Keratinocyte (primary cell): Measurements from ENCODE around the gene ZNF506.

ENCODE experiments used
- EZH2 ChIP-seq: IDR thresholded peaks from one replicate; pipeline ENCODE4 v1.6.1; 2012; ENCODE audit warnings: inconsistent platforms, mild to moderate bottlenecking, low read length, moderate library complexity
- TF ChIP-seq, protein P1 (sequence below), 3 experiments: IDR thresholded peaks in 1 of 3; conservative IDR thresholded peaks in 1 of 3; optimal IDR thresholded peaks in 1 of 3; 2 replicates in 2 of 3; 3 replicates in 1 of 3; pipeline versions ENCODE3 to v1.5.1; 2011; ENCODE audit warnings: low read length in 3 of 3, mild to moderate bottlenecking in 3 of 3, moderate library complexity in 2 of 3, control low read depth in 1 of 3, inconsistent platforms in 1 of 3; ENCODE audit not compliant: insufficient read depth in 2 of 3; ENCODE audit errors: extremely low read depth in 1 of 3

DNA sequence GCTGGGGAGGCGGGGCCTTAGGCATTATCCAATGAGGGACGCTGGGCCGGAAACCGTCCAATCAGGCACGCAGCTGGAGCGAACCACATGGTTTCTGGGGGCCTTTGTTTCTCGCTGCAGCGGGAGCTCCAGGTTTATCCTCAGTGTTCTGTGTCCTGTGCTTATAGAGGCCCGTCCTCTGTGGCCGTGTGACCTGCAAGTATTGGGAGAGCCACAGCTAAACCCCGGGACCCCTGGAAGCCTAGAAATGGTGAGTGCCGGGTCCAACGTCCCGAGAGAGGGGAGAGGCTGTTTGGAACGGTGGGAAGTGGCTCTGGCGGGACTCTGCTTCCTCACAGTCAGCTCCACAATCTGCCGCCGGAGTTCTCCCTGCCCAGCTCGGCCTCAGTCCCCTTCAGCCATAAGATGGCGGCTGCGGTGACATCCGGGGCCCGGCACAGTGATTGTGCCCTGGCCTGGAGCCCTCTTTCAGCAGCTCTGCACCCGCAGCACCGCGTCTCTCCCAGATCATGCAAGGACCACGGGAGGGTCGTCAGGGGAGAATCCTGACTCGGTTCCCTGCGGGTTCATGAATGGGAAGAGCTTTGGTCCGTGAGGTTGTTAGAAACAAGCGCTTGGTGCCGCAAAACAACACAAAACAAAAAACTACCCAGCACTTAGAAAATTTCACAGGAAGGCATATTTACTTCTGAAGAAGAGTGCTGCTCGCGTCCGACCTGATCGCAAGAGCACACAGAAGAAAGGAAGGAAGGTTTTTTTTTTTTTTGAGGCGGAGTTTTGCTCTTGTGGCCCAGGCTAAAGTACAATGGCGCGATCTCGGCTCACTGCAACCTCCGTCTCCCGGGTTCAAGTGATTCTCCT lies 44.4 kb upstream of the ZNF506 start, which contains the start of gene ZNF253:
- TF ChIP-seq, protein P1, sequence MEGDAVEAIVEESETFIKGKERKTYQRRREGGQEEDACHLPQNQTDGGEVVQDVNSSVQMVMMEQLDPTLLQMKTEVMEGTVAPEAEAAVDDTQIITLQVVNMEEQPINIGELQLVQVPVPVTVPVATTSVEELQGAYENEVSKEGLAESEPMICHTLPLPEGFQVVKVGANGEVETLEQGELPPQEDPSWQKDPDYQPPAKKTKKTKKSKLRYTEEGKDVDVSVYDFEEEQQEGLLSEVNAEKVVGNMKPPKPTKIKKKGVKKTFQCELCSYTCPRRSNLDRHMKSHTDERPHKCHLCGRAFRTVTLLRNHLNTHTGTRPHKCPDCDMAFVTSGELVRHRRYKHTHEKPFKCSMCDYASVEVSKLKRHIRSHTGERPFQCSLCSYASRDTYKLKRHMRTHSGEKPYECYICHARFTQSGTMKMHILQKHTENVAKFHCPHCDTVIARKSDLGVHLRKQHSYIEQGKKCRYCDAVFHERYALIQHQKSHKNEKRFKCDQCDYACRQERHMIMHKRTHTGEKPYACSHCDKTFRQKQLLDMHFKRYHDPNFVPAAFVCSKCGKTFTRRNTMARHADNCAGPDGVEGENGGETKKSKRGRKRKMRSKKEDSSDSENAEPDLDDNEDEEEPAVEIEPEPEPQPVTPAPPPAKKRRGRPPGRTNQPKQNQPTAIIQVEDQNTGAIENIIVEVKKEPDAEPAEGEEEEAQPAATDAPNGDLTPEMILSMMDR (optimal IDR thresholded peaks at IDR 0.05 in 1 of 3, IDR thresholded peaks at IDR 0.05 in 1 of 3, conservative IDR thresholded peaks at IDR 0.05 in 1 of 3; ENCODE audit: extremely low read depth in 1 of 3, insufficient read depth in 2 of 3, low read length in 3 of 3) = no peak
- TF ChIP-seq EZH2 = no peak
